NCI-H82 (cell line): Measurements from ENCODE around the gene ALK.
A peak's percentile ranks its signal among the peaks of the same experiment; 100 is the strongest.

Experiments
- DNase-seq: peaks from one replicate; lab custom pipeline; 2025; lab: John Stamatoyannopoulos, UW

The ALK gene

GRCh38 chr2:29317077-29317517 is 604.3 kb downstream of the ALK start:
- DNase-seq, result no peak

- DNase-seq, result no peak
These were observed 606.4 kb downstream of the ALK start for GRCh38 chr2:29314816-29315571.

- no peak for DNase-seq
These were observed 609.9 kb downstream of the ALK start for GRCh38 chr2:29311458-29311857.

GRCh38 chr2:29310650-29311348 is 610.6 kb downstream of the ALK start:
- no peak for DNase-seq

- peak; percentile 90 for DNase-seq
These were observed 612.0 kb downstream of the ALK start for GRCh38 chr2:29309090-29310029.

GRCh38 chr2:29308366-29308765 is 613.0 kb downstream of the ALK start:
- DNase-seq, result no peak

- no peak for DNase-seq
These were observed 613.9 kb downstream of the ALK start for GRCh38 chr2:29307519-29307918.

GRCh38 chr2:29305762-29306161 is 615.6 kb downstream of the ALK start:
- DNase-seq, result no peak

GRCh38 chr2:29304399-29305060 is 616.9 kb downstream of the ALK start:
- no peak for DNase-seq

- no peak for DNase-seq
These were observed 624.8 kb downstream of the ALK start for GRCh38 chr2:29296585-29296984.

- DNase-seq, result peak; percentile 71
These were observed 625.5 kb downstream of the ALK start for GRCh38 chr2:29295845-29296244.

GRCh38 chr2:29293830-29294438 is 627.5 kb downstream of the ALK start:
- DNase-seq, result no peak

- DNase-seq, result no peak
These were observed 630.9 kb downstream of the ALK start for GRCh38 chr2:29290293-29291047.

GRCh38 chr2:29284671-29285070 is 636.7 kb downstream of the ALK start:
- DNase-seq, result no peak

GRCh38 chr2:29281916-29282247 is 639.5 kb downstream of the ALK start:
- no peak for DNase-seq

- DNase-seq, result peak; percentile 9
These were observed 640.1 kb downstream of the ALK start for GRCh38 chr2:29281086-29281915.

GRCh38 chr2:29278966-29279365 is 642.4 kb downstream of the ALK start:
- no peak for DNase-seq

- no peak for DNase-seq
These were observed 645.2 kb downstream of the ALK start for GRCh38 chr2:29276151-29276550.

GRCh38 chr2:29275186-29275585 is 646.2 kb downstream of the ALK start:
- DNase-seq, result no peak
